NCI-H1105 treated with DMSO at 0.1 percent for 48 hours (cell line): Measurements from ENCODE around the gene TLCD3A.
"Not testable (repeated sequence)": the region's sequence is repeated elsewhere in the genome, so short reads cannot be mapped to it uniquely, and the experiment has no call there.

Source experiments
- DNase-seq: peaks from one replicate; lab custom pipeline; 2025; lab: John Stamatoyannopoulos, UW

TLCD3A gene

DNA sequence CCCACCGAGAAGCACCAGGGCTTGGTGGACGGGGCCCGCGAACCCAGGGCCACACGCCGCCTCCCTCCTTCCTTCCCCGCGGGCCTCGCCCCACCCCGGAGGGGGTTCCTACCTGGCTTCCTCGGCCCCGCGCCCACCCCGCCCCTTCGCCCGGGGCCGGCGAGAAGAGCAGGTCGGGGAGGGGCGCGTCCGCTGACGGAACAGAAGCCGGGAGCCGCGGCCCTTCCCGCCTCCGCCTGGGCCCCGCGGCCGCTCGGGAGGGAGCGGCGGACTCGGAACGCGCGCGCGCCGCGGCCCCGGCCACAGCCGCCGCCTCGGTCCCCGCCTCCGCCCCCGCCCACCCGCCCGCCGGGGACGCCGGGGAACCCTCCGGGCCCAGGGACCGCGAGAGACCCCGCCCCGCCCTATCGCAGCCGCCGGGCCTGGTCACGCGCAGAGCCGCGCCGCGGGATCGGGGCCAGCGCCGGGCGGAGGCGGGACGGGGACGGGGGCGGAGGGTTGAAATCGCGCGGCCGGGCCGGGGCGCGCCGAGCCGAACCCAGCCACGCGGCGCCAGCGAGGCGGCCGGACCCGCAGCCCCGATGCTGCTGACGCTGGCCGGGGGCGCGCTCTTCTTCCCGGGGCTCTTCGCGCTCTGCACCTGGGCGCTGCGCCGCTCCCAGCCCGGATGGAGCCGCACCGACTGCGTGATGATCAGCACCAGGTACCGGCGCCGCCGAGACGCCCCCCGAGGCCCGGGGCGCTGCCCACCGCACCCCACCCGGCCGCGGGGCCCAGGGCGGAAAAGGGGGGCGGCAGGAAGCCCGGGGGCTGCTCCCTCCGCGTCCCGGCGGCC is at the start of gene TLCD3A:
TSS of gene TLCD3A (plus strand) at position 530 of the 835 bp plus-strand sequence. CDS start at position 582, 52 bp downstream.
- peak; percentile 26 for DNase-seq

DNA sequence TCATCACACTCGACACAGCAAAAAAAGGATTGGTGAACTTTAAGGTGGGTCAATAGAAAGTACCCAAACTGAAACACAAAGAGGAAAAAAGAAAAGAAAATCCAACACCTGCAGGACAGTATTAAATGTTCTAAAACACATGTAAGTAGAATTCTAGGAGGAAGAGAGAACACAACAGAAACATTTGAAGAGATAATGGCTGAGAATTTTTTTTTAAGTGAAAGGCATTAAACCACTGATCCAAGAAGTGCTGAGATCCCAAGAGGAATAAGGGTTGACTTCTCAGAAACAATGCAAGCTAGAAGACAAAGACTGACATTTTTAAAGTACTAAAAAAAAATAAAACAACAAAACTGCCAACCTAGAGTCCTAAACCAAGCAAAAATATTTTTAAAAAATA is 49.4 kb upstream of the TLCD3A start:
- no peak for DNase-seq

DNA sequence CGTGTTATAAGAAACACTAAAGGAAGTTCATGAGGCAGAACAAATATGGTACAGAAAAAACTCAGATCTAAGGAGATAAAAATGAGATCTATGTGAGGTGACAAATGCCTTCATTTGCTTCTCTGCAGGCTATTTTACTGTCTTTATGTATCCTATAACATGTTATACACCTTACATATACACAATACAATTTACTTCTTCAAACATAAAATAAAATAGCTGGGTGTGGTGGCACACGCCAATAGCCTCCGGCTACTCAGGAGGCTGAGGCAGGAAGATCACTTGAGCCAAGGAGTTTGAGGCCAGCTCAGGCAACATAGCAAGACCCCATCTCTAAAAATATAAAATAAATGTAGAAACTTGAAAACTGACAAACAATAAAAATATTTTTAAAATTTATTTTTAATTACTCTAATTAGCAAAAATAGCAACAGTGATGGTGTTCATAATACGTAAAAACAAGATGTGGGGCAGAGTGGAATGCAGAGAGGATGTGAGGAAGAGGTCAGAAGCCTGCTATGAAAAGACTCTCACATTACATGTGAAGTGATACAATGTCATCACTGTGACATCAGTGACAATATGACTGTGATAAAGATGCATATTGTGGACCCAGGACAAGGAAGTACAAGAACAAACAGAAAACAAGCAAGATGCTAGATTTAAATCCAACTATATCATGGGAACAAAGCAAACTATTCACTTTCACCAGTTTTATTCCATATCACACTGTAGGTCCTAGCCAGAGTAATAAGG is 48.7 kb upstream of the TLCD3A start:
- no peak for DNase-seq

DNA sequence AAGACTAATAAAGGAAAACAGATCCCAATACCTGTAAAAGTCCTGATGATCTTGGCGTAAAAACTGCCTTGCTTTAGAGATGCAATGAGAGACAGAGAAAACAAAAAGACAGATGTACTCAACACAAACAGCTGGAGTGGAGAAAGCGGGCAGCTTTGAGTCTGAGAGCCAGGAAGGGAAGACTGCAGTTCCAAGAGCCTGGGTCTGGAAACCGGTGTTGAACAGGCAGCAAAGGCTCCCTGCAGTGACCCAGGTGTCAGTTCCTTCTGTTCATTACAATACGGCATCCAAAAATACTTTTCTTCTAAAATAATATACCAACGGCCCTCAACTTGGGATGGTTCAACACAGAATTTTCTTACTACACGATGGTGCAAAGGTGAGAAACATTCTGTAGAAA is 47.4 kb upstream of the TLCD3A start:
- DNase-seq: no peak

DNA sequence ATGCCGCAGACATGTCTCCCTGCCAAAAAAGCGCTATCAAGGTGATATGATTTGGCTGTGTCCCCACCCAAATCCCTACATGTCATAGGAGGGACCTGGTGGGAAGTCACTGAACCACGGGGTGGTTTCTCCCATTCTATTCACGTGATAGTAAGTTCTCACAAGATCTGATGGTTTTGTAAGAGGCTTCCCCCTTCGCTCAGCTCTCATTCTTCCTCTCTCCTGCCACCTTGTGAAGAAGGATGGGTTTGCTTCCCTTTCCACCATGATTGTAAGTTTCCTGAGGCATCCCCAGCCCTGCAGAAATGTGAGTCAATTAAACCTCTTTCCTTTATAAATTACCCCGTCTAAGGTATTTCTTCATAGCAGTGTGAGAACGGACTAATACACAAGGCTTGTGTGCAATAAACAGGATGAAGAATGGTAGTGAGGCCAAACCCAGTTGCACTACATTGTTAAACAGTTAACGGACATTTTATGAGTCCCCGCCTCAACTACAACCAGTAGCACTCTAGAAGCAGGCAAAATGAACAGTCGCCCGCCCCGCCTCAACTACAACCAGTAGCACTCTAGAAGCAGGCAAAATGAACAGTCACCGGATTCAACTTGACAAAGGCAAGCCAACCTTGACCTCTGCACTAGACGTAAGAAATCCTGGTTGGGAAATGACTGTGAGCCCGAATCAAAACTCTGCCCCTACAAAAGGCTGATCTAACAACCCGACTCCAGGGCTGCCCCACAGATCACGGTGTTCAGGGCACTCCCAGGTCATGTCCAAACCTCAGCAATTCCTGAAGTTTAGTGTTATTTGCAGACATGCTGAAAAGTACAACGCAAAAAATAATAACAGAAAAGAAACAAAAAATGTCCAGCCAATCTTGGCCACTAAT is 44.1 kb upstream of the TLCD3A start:
- no peak for DNase-seq

DNA sequence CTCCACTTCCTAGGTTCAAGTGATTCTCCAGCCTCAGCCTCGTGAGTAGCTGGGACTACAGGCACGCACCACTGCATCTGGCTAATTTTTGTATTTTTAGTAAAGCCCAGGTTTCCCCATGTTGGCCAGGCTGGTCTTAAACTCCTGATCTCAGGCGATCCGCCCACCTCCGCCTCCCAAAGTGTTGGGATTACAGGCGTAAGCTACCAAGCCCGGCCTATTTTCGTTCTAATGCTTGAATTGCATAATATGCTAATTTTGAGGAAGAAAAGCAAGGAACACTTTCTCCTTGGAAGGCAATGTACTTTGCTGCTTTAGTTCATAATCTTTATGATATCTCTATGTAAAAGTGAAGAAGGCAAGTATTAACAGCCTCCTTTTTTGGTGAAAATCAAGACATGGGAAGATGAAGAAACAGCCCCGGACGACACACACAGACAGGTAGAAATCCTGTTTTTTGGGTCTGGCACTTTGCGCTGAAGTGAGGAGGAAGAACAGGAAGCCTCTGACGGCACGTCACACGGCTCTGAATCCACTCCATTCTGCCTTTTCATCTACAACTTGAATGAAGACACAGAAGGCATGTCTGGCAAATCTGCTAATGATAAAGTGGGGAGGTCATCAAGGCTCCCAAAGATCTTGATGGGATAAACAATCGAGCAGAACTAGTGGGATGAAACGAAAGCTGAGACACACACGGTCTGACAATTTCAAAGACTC is 42.7 kb upstream of the TLCD3A start:
- no peak for DNase-seq

DNA sequence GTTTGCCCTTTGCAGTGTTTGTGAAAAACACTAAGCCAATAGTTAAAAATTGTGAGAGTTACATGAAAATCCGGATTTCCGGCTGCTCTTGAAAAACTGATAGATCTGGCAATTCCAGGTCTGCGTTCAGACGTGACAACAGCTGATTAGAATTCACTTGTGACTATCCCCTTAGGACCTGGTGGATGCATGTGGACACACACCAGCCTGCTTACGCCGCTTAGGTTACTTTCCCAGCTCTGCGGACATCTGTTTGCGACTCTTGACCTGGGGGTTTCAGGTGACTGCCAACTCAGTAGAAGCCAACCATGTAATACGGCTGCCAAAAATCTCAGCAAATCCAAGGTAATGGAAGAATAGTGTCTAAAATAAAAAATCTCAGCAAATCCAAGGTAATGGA is 42.0 kb upstream of the TLCD3A start:
- DNase-seq: no peak

DNA sequence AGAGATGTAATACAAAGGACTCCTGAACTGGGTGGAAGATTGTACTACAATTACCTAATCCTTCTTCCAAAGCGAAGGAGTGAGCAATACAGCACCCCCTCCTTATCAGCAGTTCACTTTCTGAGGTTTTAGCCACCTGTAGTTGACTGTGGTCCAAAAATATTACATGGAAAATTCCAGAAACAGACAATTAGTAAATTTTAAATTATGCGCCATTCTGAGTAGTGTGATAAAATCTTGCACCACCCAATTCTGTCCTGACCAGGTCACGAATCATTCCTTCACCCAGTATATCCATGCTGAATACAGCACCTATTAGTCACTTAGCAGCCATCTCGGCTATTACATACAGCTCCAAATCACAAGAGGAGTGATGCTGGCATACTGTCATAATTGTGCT is 41.0 kb upstream of the TLCD3A start:
- no peak for DNase-seq

DNA sequence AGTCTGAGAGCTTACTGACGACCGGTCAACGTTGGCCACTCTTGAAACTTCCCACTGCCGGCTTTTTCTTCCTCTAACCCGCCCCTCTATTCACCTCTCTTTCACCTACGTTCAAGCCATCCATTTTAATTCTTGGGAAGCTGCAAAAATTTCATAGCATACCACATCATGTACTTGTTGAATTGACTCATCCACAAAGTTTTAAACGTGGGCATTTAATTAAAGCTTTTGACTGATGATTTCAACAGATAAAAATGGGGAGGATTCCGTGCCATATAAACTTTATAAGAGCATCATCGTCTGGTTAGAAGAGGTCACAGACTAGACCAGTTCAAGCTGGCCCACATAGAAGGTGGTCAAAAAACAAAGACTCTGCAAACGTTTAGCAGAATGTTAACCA is 40.3 kb upstream of the TLCD3A start:
- DNase-seq: no peak

DNA sequence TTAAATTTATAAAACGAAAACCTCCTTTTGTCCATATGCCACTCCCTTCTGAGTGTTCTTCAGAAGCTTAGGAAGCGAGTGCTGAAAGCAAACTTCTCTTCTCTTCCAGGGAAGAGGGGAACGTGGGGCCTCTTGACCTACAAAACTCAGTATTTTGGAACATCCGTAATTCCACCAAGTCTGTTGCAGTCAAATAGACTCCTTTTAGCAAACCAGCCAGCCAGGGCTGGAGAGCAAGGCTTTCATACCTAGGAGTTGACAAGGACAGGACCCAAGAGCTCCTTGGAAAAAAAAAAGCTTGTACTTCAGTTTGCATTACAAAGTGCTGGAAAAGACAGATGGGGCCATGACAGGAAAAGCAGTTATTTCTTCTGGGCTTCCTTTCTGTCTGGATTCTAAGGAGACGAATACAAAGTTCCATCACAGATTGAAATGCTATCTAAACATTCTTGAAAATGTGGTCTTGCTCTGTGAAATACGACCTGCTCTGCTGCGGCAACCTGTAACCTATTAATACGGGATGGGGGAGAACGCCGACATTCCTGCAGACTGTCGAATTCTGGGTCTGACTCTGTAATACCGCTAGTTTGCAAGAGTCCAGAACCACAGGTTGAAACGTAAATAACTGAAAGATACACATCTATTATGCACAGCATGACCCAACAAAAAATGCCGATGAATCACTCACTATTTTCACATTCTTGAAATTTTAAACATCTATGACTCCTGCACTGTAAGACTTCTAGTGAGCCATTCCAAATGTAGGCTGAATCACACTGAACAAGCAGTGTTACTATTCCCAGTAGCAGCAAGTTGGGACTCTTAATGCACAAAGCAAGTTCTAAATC is 38.4 kb upstream of the TLCD3A start:
- no peak for DNase-seq

DNA sequence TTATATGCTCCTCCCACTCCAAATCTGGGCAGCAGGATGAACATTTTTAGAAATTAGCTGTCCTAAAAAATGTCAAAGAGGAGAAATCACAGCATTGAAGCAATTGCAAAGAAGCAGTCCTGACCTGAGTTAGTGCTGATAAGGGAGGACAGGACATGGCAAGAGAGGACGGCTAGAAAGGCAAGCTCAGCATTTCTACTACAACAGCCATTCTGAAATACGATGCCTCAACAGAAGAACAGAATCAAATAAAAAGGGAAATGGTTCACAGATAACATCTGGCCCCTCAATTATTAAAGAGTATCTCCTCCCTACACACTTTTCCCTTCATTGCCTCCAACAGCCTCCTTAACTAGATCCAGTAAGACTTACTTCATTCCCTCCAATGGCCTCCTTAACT is 36.0 kb upstream of the TLCD3A start:
- DNase-seq: no peak

DNA sequence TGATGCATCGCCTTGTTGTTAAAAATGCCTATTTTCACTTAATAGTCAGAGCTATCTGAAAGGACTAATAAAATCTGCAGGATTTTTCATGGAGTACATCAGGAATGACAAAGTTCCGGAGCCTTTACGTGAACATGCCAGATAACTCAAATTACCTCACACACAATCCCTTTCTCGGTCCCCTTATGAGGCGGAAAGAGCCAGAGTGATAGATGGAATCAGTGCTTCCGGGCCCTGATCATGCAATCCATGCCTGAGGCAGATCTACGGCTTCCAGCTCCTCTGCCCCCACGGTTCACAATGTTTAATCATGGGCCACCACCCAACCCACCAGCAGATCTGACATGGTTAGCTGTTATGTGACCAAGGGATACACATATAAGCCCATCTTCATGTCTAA is 34.7 kb upstream of the TLCD3A start:
- no peak for DNase-seq

DNA sequence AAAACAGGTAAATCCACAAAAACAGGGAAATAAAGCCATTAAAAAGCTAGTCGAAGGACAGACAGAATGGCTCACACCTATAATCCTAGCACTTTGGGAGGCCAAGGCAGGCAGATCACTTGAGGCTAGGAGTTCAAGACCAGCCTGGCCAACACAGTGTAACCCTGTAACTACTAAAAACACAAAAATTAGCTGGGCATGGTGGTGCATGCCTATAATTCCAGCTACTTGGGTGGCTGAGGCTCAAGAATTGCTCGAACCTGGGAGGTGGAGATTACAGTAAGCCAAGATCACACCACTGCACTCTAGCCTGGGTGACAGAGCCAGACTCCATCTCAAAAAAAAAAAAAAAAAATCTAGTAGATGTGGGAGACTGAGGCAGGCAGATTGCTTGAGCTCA is 34.3 kb upstream of the TLCD3A start:
- not testable (repeated sequence) for DNase-seq

DNA sequence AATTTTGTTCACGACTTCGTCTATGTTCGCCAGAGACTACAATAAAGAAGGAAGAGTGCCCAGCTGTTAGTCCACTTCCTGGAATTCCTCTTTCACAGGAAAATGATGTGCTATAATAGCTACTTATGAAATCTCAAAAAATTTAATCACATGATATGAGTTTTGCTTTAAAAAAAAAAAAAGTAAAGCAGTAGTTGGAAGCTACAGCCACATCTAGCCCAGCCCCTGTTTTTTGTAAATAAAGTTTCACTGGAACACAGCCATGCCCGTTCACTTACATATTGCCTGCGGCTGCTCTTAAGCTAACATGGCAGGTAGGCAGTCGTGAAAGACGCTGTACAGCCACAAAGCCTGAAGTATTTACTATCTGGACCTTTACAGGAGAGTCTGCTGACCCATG is 33.1 kb upstream of the TLCD3A start:
- DNase-seq: no peak

DNA sequence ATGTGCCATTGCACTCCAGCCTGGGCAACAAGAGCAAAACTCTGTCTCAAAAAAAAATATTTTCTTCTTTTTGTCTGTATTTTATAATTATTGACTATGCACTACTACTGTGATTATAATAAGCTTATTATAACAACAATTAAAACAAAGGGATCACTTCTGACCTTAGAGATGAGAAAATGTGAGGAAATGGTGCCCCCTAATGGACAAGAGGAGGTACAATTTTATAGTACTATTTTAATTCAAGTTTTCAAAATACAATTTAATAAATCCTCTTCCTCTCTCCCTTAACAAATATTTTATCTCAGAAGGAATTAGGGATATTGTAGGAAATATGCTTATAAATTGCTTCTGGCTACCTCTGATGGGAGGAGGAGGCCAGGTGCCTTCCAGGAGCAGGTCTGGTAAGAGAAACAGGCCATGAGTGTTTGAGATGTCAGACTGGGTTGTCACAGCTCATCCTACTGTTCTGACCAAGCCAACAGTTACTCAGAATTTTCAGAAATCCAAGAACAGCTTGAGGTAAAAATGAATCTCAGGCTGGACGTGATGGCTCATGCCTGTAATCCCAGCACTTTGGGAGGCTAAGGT is 31.8 kb upstream of the TLCD3A start:
- peak; percentile 25 for DNase-seq

DNA sequence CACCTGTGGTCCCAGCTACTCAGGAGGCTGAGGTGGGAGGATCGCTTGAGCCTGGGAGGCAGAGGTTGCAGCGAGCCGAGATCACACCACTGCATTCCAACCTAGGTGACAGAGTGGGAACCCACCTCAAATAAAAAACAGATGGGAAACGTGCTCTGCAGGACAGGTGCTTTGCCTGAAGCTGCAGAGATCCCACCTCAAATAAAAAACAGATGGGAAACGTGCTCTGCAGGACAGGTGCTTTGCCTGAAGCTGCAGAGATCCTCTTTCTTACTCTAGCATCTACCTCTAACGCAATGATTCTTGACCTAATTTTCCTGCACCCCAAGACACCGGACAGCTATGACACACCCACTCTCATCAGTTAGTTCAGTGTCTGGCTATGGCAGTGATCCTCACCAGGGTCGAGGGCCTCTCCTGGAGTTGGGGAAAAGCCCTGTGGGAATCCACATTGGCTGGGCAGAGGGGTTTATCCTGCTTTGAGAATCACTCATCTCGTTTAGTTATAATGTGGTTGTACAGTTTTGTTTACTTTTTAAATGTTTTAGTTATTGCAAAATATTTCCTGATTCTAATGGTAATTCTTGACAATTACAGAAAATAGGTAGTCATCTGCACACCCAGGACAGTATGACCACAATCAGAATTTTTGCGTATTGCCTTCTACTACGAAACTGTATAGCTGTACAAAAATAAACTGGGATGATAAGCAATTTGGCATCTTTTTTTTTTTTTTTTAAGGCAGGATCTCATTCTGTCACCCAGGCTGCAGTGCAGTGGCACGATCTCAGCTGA is 29.1 kb upstream of the TLCD3A start:
- DNase-seq: no peak

DNA sequence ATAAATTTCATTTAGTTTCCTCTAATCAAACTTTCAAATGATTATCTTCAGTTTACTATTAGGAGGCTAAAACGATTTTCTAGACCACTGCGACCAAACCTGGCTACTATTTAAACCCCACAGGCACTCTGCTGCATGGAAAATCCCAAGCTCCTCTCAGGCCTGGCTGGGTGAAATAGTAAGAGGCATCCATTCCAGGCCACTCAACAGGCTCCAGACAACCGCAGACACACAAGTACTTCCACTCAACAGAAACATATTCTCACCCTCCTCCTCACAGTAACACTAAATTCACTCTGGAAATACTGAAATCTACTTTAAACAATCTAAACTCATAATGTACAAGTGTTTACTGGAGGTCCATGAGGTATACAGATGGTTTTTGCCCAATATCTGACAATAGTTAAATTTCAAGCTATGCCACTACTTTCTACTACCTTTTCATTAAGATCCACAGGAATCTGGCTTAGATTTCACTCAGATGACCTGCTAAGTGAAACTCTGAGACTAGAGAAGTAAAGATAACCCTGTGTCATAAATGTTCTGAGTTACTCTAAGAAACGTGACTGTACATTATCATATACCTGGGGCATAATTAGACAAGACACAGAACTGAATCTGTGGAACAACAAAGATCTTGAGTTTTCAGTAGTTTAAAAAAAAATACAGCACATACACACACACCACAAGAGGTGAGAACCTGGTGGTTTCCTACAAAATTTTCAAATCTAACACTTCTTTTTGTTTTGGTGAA is 28.1 kb upstream of the TLCD3A start:
- DNase-seq: no peak

DNA sequence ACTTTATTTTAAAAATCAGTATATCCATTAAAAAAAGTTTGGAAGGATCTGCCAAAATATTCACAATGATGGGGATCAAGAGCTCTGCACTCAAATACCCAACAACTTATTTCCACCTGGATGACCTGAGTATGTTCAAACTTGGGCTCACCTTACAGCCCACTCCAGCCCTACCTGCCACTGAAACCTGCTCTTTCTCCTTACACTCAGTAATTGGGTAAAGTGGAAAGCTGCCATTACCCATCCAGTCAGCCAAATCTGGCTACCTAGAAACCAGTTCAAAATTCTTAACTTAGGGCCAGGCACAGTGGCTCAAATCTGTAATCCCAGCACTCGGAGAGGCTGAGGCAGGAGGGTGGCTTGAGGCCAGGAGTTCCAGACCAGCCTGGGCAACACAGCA is 27.4 kb upstream of the TLCD3A start:
- DNase-seq: no peak

DNA sequence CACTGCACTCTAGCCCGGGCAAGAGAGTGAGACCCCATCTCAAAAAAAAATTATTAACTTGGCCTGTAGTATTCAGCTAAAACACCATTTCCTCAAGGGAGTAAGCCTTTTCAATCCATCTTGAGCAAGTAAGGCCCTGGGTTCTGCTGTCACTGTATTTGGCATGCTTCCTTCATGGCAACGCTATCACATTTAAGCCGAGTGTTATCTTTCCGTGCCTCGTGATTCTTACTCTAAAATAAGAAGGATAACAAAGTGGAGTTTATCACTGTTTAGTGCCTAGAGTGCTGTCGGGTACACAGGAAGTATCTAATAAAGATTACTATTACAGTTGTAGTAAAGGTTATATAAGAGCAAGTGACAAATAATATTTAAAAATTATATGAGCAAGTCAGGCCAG is 26.5 kb upstream of the TLCD3A start:
- DNase-seq: no peak
